Fibroblast of lung (primary cell): ENCODE results near the gene ZSCAN32. TPM values are rescaled to one million over a fixed set of nuclear protein-coding genes. Genes with fewer than 3 reads are reported as not detected.

Experiments used
- DNase-seq, 2 donors: peaks; one replicate each; pipeline versions ENCODE4 v3.0.0 to v3.0.0-alpha.2; 2010; ENCODE audit warnings: low read depth in 2 of 2
- H2AFZ ChIP-seq: 2 replicates; pipeline ENCODE4 v1.5.1; 2012; ENCODE audit warnings: low read length, control low read depth, inconsistent platforms
- H3K27ac ChIP-seq: 2 replicates; pipeline ENCODE4 v1.5.1; 2011; ENCODE audit warnings: low read length, control low read depth; ENCODE audit not compliant: insufficient read depth
- H3K27me3 ChIP-seq: 2 replicates; pipeline ENCODE4 v1.5.1; 2011; ENCODE audit warnings: mild to moderate bottlenecking, low read length; ENCODE audit not compliant: control insufficient read depth, insufficient read depth
- H3K36me3 ChIP-seq: 2 replicates; pipeline ENCODE4 v1.5.1; 2011; ENCODE audit warnings: low read length; ENCODE audit not compliant: control insufficient read depth, insufficient read depth
- H3K4me1 ChIP-seq: 2 replicates; pipeline ENCODE4 v1.5.1; 2011; ENCODE audit warnings: low read length; ENCODE audit not compliant: control insufficient read depth, insufficient read depth; ENCODE audit errors: extremely low read depth
- H3K4me2 ChIP-seq: 2 replicates; pipeline ENCODE4 v1.5.1; 2011; ENCODE audit warnings: low read length, control low read depth; ENCODE audit not compliant: insufficient read depth; ENCODE audit errors: extremely low read depth
- H3K4me3 ChIP-seq, 4 experiments: fragments of 200-600 bp in 1 of 4; sonication (generic) in 1 of 4; replicated peaks in 1 of 4; 2 replicates each; pipeline ENCODE4 v1.5.1; 2011 to 2016; ENCODE audit warnings: low read length in 4 of 4, low read depth in 3 of 4, mild to moderate bottlenecking in 3 of 4, control low read depth in 2 of 4, inconsistent platforms in 1 of 4, mixed read lengths in 1 of 4; ENCODE audit not compliant: insufficient read depth in 1 of 4; ENCODE audit errors: control extremely low read depth in 1 of 4
- H3K79me2 ChIP-seq: 2 replicates; pipeline ENCODE4 v1.5.1; 2012; ENCODE audit warnings: mild to moderate bottlenecking, low read length, inconsistent platforms; ENCODE audit not compliant: control insufficient read depth, insufficient read depth
- H3K9ac ChIP-seq: 2 replicates; pipeline ENCODE4 v1.5.1; 2011; ENCODE audit warnings: mild to moderate bottlenecking, low read length, control low read depth; ENCODE audit not compliant: insufficient read depth
- H3K9me3 ChIP-seq: 2 replicates; pipeline ENCODE4 v1.5.1; 2012; ENCODE audit warnings: low read depth, low read length; ENCODE audit not compliant: control insufficient read depth, insufficient read depth
- H4K20me1 ChIP-seq: 2 replicates; pipeline ENCODE4 v1.5.1; 2011; ENCODE audit warnings: low read length; ENCODE audit not compliant: control insufficient read depth, insufficient read depth; ENCODE audit errors: extremely low read depth
- EZH2 ChIP-seq: IDR thresholded peaks from 2 replicates; pipeline ENCODE4 v1.5.1; 2012; ENCODE audit warnings: low read length, control low read depth, mild to moderate bottlenecking; ENCODE audit errors: missing control alignments
- polyA plus RNA-seq, 2 donors: library from polyadenylated mRNA; depleted of rRNA in 1 of 2; stranded (reverse) in 1 of 2; unstranded in 1 of 2; fragments of >200 nt; gene quantifications; 2 replicates each; pipeline ENCODE4 v1.2.1, GENCODE V29; 2011 to 2012; ENCODE audit warnings: missing spikeins in 1 of 2
- total RNA-seq: library from RNA; depleted of rRNA; stranded (reverse); fragments of >200 nt; gene quantifications from 2 replicates; pipeline ENCODE4 v1.2.1, GENCODE V29; 2014
- TF ChIP-seq, protein P1 (sequence below), 2 donors: IDR thresholded peaks in 1 of 2; conservative IDR thresholded peaks in 1 of 2; 1 replicate in 1 of 2; 2 replicates in 1 of 2; pipeline ENCODE4 v1.5.1; 2011 to 2012; ENCODE audit warnings: low read length in 2 of 2, control low read depth in 1 of 2, inconsistent platforms in 1 of 2, low read depth in 1 of 2, mild to moderate bottlenecking in 1 of 2

Gene ZSCAN32
- total and polyA plus RNA-seq, 2 donors (not counting 1 experiment from before 2014, with no cell fraction given): 13.7 to 14.1 TPM

DNA sequence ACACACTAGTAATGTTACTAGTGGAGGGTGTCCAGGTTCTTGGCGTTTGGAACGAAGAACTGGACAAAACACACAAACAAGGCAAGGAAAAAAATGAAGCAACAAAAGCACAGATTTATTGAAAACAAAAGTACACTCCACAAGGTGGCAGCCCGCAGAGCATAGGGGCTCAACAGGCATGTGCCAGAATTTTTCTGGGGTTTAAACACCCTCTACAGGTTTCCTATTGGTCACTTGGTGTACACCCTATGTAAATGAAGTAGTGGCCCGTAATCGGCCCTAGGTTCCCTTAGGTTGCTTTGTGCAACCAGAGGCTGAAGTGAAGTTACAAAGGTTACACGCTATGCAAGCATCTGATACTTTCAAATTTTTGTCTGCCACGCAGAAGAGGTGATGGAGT lies 37.0 kb downstream of the ZSCAN32 start:
- no peaks in the 10 kb centered on the region for H3K4me1 ChIP-seq
- no peak for DNase-seq
- H3K36me3 ChIP-seq: no peaks in the 10 kb centered on the region
- no peaks in the 10 kb centered on the region for H4K20me1 ChIP-seq
- H3K4me2 ChIP-seq: no peak overlapping the region
- H3K9ac ChIP-seq: no peak overlapping the region
- H3K9me3 ChIP-seq: no peaks in the 10 kb centered on the region
- no peak overlapping the region for H3K4me3 ChIP-seq
- TF ChIP-seq EZH2: no peak
- TF ChIP-seq, protein P1, sequence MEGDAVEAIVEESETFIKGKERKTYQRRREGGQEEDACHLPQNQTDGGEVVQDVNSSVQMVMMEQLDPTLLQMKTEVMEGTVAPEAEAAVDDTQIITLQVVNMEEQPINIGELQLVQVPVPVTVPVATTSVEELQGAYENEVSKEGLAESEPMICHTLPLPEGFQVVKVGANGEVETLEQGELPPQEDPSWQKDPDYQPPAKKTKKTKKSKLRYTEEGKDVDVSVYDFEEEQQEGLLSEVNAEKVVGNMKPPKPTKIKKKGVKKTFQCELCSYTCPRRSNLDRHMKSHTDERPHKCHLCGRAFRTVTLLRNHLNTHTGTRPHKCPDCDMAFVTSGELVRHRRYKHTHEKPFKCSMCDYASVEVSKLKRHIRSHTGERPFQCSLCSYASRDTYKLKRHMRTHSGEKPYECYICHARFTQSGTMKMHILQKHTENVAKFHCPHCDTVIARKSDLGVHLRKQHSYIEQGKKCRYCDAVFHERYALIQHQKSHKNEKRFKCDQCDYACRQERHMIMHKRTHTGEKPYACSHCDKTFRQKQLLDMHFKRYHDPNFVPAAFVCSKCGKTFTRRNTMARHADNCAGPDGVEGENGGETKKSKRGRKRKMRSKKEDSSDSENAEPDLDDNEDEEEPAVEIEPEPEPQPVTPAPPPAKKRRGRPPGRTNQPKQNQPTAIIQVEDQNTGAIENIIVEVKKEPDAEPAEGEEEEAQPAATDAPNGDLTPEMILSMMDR (conservative IDR thresholded peaks at IDR 0.05 in 1 of 2, IDR thresholded peaks at IDR 0.05 in 1 of 2; ENCODE audit: low read depth in 1 of 2, low read length in 2 of 2): no peak
- H2AFZ ChIP-seq: no peak overlapping the region
- no peak overlapping the region for H3K27ac ChIP-seq
- no peaks in the 10 kb centered on the region for H3K27me3 ChIP-seq
- H3K79me2 ChIP-seq: no peaks in the 10 kb centered on the region

DNA sequence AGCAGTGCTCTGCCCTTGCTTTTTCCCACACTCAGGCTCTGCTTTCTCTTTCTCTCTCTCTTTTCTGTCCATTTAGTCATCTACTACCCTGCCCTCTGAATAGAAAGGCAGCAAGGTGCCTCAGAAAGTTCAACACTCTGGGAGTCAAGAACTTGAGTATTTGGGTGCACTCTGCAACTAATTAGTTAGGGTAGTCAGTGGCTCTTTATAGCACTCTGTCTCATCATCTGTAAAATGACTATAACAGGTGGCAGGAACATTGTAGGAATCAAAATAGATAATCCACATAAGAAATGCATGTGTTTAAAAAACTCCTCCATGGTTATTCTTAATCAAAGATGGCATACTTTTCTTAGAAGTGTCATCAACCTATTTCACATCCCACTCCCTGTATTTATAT lies 37.9 kb downstream of the ZSCAN32 start:
- DNase-seq: no peak
- TF ChIP-seq EZH2: no peak
- TF ChIP-seq, protein P1 (conservative IDR thresholded peaks at IDR 0.05 in 1 of 2, IDR thresholded peaks at IDR 0.05 in 1 of 2; ENCODE audit: low read depth in 1 of 2, low read length in 2 of 2): no peak

DNA sequence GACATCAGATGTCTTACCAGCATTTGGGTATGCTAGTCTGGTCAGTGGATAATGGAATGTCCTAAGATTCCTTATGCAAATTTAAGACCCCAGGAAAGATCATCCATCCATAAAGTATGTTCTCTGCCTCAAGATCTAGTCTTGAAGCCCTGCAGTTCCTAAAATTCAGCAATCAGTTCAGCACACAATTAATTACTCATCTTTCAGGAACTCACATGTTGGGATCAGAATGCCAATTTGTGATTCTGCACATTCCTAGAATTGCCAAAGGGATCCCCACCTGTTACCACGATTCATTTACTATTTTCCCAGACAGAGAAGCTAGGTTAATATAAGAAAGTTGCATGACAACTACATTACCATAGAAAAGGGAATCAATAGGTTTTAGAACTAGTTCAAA lies 41.9 kb downstream of the ZSCAN32 start:
- no peaks in the 10 kb centered on the region for H3K36me3 ChIP-seq
- H3K27ac ChIP-seq: no peak overlapping the region
- TF ChIP-seq, protein P1 (conservative IDR thresholded peaks at IDR 0.05 in 1 of 2, IDR thresholded peaks at IDR 0.05 in 1 of 2; ENCODE audit: low read depth in 1 of 2, low read length in 2 of 2): no peak
- TF ChIP-seq EZH2: no peak
- H3K27me3 ChIP-seq: no peaks in the 10 kb centered on the region
- H2AFZ ChIP-seq: no peak overlapping the region
- H3K79me2 ChIP-seq: no peaks in the 10 kb centered on the region
- no peaks in the 10 kb centered on the region for H3K4me1 ChIP-seq
- H3K9ac ChIP-seq: no peak overlapping the region
- H3K4me2 ChIP-seq: no peak overlapping the region
- peak in 1 of 2 donors; percentile 22 for DNase-seq
- H3K9me3 ChIP-seq: no peaks in the 10 kb centered on the region
- H4K20me1 ChIP-seq: no peaks in the 10 kb centered on the region
- H3K4me3 ChIP-seq: no peak overlapping the region

More for the DNA sequence above, 37.9 kb downstream of the ZSCAN32 start:
- Histone ChIP-seq H4K20me1 (no peaks in the 10 kb centered on the region), H3K4me3 (no peak overlapping the region), H3K9me3 (no peaks in the 10 kb centered on the region), H3K27me3 (no peaks in the 10 kb centered on the region), H3K4me2 (no peak overlapping the region), H3K36me3 (no peaks in the 10 kb centered on the region), H3K9ac (no peak overlapping the region), H3K79me2 (no peaks in the 10 kb centered on the region), H2AFZ (no peak overlapping the region), H3K4me1 (no peaks in the 10 kb centered on the region), H3K27ac (no peak overlapping the region)
